Fibroblast of mammary gland (primary cell): ENCODE data around the gene AURKA.
"Not testable (repeated sequence)": the region's sequence is repeated elsewhere in the genome, so short reads cannot be mapped to it uniquely, and the experiment has no call there.

Experiments used
- DNase-seq: peaks from one replicate; pipeline ENCODE4 v3.0.0-alpha.2; 2010; ENCODE audit warnings: low read depth
- H3K4me3 ChIP-seq: 2 replicates; pipeline ENCODE4 v1.5.1; 2011; ENCODE audit warnings: low read depth, mild to moderate bottlenecking, low read length, moderate library complexity; ENCODE audit not compliant: control insufficient read depth
- TF ChIP-seq, protein P1 (sequence below): conservative IDR thresholded peaks from 2 replicates; pipeline ENCODE4 v1.5.1; 2011; ENCODE audit warnings: low read depth, low read length, inconsistent platforms; ENCODE audit not compliant: control insufficient read depth, insufficient read depth

AURKA gene

GRCh38 chr20:56409521-56409920 lies 17.5 kb upstream of the AURKA start:
- DNase-seq, result peak; percentile 76

GRCh38 chr20:56406910-56407309 lies 14.9 kb upstream of the AURKA start:
- TF ChIP-seq, protein P1, sequence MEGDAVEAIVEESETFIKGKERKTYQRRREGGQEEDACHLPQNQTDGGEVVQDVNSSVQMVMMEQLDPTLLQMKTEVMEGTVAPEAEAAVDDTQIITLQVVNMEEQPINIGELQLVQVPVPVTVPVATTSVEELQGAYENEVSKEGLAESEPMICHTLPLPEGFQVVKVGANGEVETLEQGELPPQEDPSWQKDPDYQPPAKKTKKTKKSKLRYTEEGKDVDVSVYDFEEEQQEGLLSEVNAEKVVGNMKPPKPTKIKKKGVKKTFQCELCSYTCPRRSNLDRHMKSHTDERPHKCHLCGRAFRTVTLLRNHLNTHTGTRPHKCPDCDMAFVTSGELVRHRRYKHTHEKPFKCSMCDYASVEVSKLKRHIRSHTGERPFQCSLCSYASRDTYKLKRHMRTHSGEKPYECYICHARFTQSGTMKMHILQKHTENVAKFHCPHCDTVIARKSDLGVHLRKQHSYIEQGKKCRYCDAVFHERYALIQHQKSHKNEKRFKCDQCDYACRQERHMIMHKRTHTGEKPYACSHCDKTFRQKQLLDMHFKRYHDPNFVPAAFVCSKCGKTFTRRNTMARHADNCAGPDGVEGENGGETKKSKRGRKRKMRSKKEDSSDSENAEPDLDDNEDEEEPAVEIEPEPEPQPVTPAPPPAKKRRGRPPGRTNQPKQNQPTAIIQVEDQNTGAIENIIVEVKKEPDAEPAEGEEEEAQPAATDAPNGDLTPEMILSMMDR, result no peak
- no peak for DNase-seq
- no peak overlapping the region for H3K4me3 ChIP-seq

More at GRCh38 chr20:56409521-56409920, 17.5 kb upstream of the AURKA start:
- TF ChIP-seq, protein P1, result no peak
- no peak overlapping the region for H3K4me3 ChIP-seq

DNA sequence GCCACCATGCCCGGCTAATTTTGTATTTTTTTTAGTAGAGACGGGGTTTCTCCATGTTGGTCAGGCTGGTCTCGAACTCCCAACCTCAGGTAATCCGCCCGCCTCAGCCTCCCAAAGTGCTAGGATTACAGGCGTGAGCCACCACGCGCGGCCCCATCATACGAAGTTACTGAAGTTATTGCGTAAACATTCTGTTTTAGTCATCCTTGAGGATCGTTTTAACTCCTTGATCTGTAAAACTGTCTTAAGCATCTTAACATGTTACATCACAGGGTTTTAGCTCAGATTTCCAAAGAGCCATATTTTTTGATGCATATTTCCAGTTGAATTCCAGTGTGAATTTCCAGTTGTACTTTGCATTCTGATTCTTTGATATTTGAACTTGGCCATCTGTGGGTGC lies 13.3 kb upstream of the AURKA start:
- not testable (repeated sequence) for H3K4me3 ChIP-seq
- DNase-seq, result peak; percentile 38

- no peak for DNase-seq
- TF ChIP-seq, protein P1, result no peak
- H3K4me3 ChIP-seq, result no peak overlapping the region
These were observed 11.4 kb upstream of the AURKA start for GRCh38 chr20:56403465-56403864.

- DNase-seq, result peak; percentile 84
- no peak overlapping the region for H3K4me3 ChIP-seq
- TF ChIP-seq, protein P1, result peak; percentile 91
These were observed 8.1 kb upstream of the AURKA start for GRCh38 chr20:56400001-56400640.

GRCh38 chr20:56395166-56395565 lies 3.2 kb upstream of the AURKA start:
- no peak overlapping the region for H3K4me3 ChIP-seq
- TF ChIP-seq, protein P1, result no peak
- no peak for DNase-seq

- TF ChIP-seq, protein P1, result no peak
- DNase-seq, result no peak
- H3K4me3 ChIP-seq, result peak overlapping the region; percentile 67
These were observed 1.6 kb upstream of the AURKA start for GRCh38 chr20:56393653-56394052.
